ENCODE measurements around the gene MAGI2. TPM values are rescaled to one million over a fixed set of nuclear protein-coding genes. Genes with fewer than 3 reads are reported as not detected.

Gene MAGI2
- total RNA-seq, 1 experiment from 2014 or later, result 0.52 TPM

DNA sequence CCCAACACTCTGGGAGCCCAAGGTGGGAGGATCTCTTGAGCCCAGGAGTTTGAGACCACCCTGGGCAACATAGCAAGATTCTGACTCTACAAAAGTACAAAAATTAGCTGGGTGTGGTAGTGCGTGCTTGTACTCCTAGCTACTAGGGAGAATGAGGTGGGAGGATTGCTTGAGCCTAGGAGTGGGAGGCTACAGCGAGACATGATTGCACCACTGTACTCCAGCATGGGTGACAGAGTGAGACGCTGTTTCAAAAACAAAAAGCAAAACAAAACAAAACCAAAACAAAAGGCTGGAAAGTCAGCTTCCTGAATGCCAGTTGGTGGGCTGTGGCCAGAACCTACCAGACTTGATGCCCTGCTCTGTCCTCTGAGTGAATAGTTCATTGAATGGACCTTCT lies 1412.0 kb downstream of the MAGI2 start:
- TF ChIP-seq, protein P1, sequence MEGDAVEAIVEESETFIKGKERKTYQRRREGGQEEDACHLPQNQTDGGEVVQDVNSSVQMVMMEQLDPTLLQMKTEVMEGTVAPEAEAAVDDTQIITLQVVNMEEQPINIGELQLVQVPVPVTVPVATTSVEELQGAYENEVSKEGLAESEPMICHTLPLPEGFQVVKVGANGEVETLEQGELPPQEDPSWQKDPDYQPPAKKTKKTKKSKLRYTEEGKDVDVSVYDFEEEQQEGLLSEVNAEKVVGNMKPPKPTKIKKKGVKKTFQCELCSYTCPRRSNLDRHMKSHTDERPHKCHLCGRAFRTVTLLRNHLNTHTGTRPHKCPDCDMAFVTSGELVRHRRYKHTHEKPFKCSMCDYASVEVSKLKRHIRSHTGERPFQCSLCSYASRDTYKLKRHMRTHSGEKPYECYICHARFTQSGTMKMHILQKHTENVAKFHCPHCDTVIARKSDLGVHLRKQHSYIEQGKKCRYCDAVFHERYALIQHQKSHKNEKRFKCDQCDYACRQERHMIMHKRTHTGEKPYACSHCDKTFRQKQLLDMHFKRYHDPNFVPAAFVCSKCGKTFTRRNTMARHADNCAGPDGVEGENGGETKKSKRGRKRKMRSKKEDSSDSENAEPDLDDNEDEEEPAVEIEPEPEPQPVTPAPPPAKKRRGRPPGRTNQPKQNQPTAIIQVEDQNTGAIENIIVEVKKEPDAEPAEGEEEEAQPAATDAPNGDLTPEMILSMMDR (IDR thresholded peaks at IDR 0.05; ENCODE audit: unreplicated experiment), result no peak
- no peak for DNase-seq
- H3K9me3 Mint-ChIP-seq (ENCODE audit: low read depth, unreplicated experiment), result no peaks in the 10 kb centered on the region
- BruUV-seq (replicated peaks), result no TSS peak
- H3K27me3 Mint-ChIP-seq (ENCODE audit: unreplicated experiment), result no peaks in the 10 kb centered on the region
- no peaks in the 10 kb centered on the region for H3K36me3 Mint-ChIP-seq (ENCODE audit: insufficient read depth, unreplicated experiment)
- intact Hi-C loops (cut with micrococcal nuclease; ENCODE audit: unreplicated experiment), result no loop called here
- H3K4me3 Mint-ChIP-seq (ENCODE audit: low read depth, unreplicated experiment), result no peak overlapping the region
- CTCF ChIA-PET, result interaction anchor here (0.6 kb wide), 1 partner anchor 21 kb away, joined by 3 read pairs; no protein-coding TSS in a partner anchor
- no peaks in the 10 kb centered on the region for H3K4me1 Mint-ChIP-seq (ENCODE audit: low read depth, unreplicated experiment)
- no peak overlapping the region for H3K27ac Mint-ChIP-seq (ENCODE audit: unreplicated experiment)

DNA sequence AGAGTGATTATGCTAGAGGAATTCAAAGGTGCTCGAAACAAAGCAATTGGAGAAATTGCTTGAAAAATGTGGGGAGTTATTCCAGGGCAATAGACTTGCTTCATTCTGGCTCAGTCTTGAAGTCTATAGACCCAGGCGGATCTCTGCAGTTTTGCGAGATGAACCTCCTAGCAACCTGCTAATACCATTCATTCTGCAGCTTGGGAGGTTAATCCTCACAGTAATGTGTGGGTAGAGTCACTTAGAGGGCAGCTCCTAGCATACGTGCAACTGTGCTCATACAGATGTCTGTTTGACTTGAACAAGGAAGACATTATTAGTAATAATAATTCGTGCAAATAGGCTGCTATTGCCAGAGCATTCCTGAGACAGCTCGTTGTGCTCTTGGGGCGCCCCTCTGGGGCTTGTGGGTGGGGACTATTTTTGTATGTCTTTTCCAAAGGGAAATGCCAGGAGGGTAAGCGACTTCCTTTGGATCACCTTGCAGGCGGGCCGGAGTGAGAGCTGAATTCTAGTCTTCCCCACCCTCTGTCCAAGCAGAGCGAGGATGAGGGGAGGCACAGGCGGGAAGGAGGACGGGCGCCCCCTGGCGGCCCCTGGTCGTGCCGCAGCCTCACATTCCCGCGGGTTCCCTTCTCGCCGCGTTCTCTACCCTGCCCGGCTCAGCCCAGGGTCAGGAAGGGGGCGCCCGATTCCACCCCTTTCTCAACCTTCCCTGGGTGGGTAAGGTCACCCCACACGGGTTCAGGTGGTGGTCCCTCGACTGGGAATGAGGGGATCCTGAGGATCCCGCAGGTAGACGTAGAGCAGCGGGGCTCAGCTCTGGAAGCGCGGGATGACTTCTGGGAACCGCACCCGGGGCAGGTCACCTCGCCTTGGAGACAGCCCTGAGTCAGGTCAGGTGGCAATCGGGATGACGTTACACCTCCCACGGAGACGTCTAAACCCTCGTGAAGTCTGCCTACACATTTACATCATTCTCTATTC lies 1413.4 kb downstream of the MAGI2 start:
- no peak overlapping the region for H3K27ac Mint-ChIP-seq (ENCODE audit: unreplicated experiment)
- CTCF ChIA-PET, result no interaction called here
- no peaks in the 10 kb centered on the region for H3K9me3 Mint-ChIP-seq (ENCODE audit: low read depth, unreplicated experiment)
- intact Hi-C loops (cut with micrococcal nuclease; ENCODE audit: unreplicated experiment), result no loop called here
- TF ChIP-seq, protein P1 (IDR thresholded peaks at IDR 0.05; ENCODE audit: unreplicated experiment), result no peak
- no peak for DNase-seq
- peaks cover 6% of the 10 kb centered on the region for H3K27me3 Mint-ChIP-seq (ENCODE audit: unreplicated experiment)
- no peaks in the 10 kb centered on the region for H3K36me3 Mint-ChIP-seq (ENCODE audit: insufficient read depth, unreplicated experiment)
- H3K4me3 Mint-ChIP-seq (ENCODE audit: low read depth, unreplicated experiment), result no peak overlapping the region
- BruUV-seq (replicated peaks), result no TSS peak
- H3K4me1 Mint-ChIP-seq (ENCODE audit: low read depth, unreplicated experiment), result no peaks in the 10 kb centered on the region

DNA sequence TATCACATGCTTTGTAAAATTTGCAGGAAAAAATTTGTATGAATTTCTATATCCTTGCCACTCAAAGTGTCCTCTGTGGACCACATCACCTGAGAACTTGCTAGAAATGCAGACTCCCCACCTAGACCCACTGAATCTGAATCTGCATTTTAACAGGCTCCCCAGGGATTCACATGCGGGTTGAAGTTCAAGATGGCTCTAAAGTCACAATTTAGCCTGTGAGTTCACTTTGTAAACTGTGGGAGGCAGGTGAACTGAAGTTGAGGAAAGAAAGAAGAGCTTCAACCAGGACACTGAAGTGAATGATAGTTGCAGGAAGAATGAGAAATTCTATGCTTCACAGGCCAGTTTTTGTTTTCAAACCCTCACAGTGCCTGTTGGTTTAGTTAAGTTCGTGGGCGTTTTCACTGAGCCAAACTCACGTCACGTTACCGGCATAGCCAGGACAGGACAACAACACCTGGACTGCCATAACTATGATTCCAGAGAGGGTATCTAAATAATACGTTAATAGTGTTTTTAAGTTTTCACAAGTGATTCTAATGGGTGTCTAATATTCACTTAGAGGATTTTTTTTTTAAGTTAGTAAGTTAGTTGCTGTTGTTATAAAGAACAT lies 1414.9 kb downstream of the MAGI2 start:
- Mint-ChIP-seq H3K4me3 (ENCODE audit: low read depth, unreplicated experiment) (no peak overlapping the region), H3K27me3 (ENCODE audit: unreplicated experiment) (peaks cover 20% of the 10 kb centered on the region), H3K9me3 (ENCODE audit: low read depth, unreplicated experiment) (no peaks in the 10 kb centered on the region), H3K27ac (ENCODE audit: unreplicated experiment) (no peak overlapping the region), H3K4me1 (ENCODE audit: low read depth, unreplicated experiment) (no peaks in the 10 kb centered on the region), H3K36me3 (ENCODE audit: insufficient read depth, unreplicated experiment) (no peaks in the 10 kb centered on the region)
- no peak for DNase-seq
- intact Hi-C loops (cut with micrococcal nuclease; ENCODE audit: unreplicated experiment), result no loop called here
- no TSS peak for BruUV-seq (replicated peaks)
- CTCF ChIA-PET, result no interaction called here
- TF ChIP-seq, protein P1 (IDR thresholded peaks at IDR 0.05; ENCODE audit: unreplicated experiment), result no peak

DNA sequence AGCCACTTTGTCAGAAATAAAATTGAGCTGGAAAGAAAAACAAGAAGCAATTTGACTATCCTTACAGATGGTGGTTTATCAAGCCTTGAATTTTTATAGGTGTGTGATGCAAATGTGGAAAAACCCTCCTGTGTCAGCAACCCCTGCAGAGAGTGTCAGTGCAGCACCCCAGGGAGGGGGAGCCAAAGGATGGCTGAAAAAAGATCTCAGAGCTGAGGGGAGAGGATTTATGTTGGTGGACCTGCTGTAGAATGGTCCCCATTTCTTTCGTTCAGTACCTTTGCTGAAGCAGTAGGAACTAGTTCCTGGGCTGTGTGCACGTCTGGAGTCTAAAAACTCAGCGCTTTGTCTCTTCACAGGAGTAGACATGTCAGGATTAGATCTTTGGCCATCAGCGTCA lies 1415.9 kb downstream of the MAGI2 start:
- Mint-ChIP-seq H3K4me3 (ENCODE audit: low read depth, unreplicated experiment) (no peak overlapping the region), H3K36me3 (ENCODE audit: insufficient read depth, unreplicated experiment) (no peaks in the 10 kb centered on the region), H3K4me1 (ENCODE audit: low read depth, unreplicated experiment) (no peaks in the 10 kb centered on the region), H3K27me3 (ENCODE audit: unreplicated experiment) (peaks cover 30% of the 10 kb centered on the region), H3K27ac (ENCODE audit: unreplicated experiment) (no peak overlapping the region), H3K9me3 (ENCODE audit: low read depth, unreplicated experiment) (no peaks in the 10 kb centered on the region)
- CTCF ChIA-PET, result interaction anchor here (2.0 kb wide), 1 partner anchor 17 kb away, joined by 4 read pairs; no protein-coding TSS in a partner anchor
- DNase-seq, result no peak
- TF ChIP-seq, protein P1 (IDR thresholded peaks at IDR 0.05; ENCODE audit: unreplicated experiment), result no peak
- BruUV-seq (replicated peaks), result no TSS peak
- intact Hi-C loops (cut with micrococcal nuclease; ENCODE audit: unreplicated experiment), result no loop called here
